HFF-Myc (cell line): ENCODE data around the gene NBEA.
A peak's percentile ranks its signal among the peaks of the same experiment; 100 is the strongest.

Experiments used
- DNase-seq: peaks from one replicate; pipeline ENCODE4 v3.0.0-alpha.2; 2011; ENCODE audit warnings: low read depth; ENCODE audit errors: extremely low read depth
- H3K4me3 ChIP-seq: replicated peaks from 2 replicates; pipeline ENCODE4 v1.5.1; 2011; ENCODE audit warnings: low read depth, mild to moderate bottlenecking, control low read depth, low read length
- CTCF ChIP-seq: IDR thresholded peaks from 2 replicates; pipeline ENCODE4 v1.5.1; 2012; ENCODE audit warnings: mild to moderate bottlenecking, low read depth, low read length, control low read depth; ENCODE audit errors: missing control alignments

Gene NBEA

DNA sequence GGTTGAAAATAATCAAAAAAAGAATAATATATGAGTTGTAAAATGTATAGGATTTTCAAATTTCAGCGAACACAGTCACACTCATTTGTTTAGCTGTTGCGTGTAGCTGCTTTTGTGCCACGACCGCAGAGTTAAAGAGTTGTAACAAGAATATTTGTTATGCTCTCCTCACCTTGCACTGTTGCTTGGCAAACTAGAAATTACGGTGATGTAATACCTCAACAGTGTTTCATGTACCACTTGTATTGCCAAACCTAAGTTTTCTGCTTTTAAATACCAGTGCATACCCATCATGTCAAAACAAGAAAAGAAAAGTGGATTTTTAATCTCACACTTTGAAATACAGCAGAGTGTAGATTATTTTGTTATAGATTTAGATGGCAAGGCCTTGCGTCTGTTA is 201.1 kb downstream of the NBEA start:
- no peak overlapping the region for H3K4me3 ChIP-seq
- no peak for TF ChIP-seq CTCF
- no peak for DNase-seq

- H3K4me3 ChIP-seq, result no peak overlapping the region
- no peak for DNase-seq
- no peak for TF ChIP-seq CTCF
Observed at GRCh38 chr13:35144166-35144890, 202.3 kb downstream of the NBEA start.

GRCh38 chr13:35146686-35147085 is 204.6 kb downstream of the NBEA start:
- no peak overlapping the region for H3K4me3 ChIP-seq
- TF ChIP-seq CTCF, result no peak
- DNase-seq, result no peak

GRCh38 chr13:35157143-35157755 is 215.2 kb downstream of the NBEA start:
- H3K4me3 ChIP-seq, result no peak overlapping the region
- peak; percentile 51 for DNase-seq
- TF ChIP-seq CTCF, result peak; percentile 38

GRCh38 chr13:35159041-35159440 is 217.0 kb downstream of the NBEA start:
- DNase-seq, result no peak
- TF ChIP-seq CTCF, result no peak
- H3K4me3 ChIP-seq, result no peak overlapping the region

DNA sequence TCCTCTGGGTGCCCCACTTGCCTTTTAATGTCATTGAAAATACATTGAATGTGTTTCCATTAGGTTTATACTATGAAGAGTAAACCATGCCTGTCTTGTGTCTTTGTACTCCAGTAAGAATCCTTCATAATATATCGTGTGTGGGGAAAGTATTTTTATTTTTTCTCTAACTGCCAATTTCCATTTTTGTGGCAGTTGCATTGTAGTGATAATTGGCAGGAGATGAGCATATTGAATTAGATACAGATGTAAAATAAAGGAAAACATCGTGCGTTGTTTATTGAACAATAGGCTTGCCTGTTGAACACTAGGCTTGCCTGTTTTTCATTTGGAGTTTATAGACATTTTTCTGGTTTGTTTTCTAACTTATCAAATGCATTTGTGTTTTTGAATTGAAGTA is 218.8 kb downstream of the NBEA start:
- no peak for TF ChIP-seq CTCF
- H3K4me3 ChIP-seq, result no peak overlapping the region
- no peak for DNase-seq
